Osteoblast (primary cell): ENCODE measurements around the gene ARMC9. TPM values are rescaled to one million over a fixed set of nuclear protein-coding genes. Genes with fewer than 3 reads are reported as not detected.

Experiments used
- DNase-seq: peaks from one replicate; pipeline ENCODE4 v3.0.0; 2011; ENCODE audit warnings: low spot score, mixed read lengths; ENCODE audit not compliant: insufficient read length; ENCODE audit errors: missing footprints
- H2AFZ ChIP-seq: 2 replicates; pipeline ENCODE4 v1.6.0; 2011; ENCODE audit warnings: mild to moderate bottlenecking, low read length
- H3K27ac ChIP-seq: 2 replicates; pipeline ENCODE4 v1.5.1; 2011; ENCODE audit warnings: mild to moderate bottlenecking, low read depth, low read length, moderate library complexity
- H3K27me3 ChIP-seq: 2 replicates; pipeline ENCODE4 v1.6.0; 2012; ENCODE audit warnings: mild to moderate bottlenecking, control low read depth, inconsistent platforms, low read length, moderate library complexity; ENCODE audit not compliant: insufficient read depth
- H3K36me3 ChIP-seq: 2 replicates; pipeline ENCODE4 v1.5.1; 2011; ENCODE audit warnings: mild to moderate bottlenecking, low read length, control low read depth, moderate library complexity; ENCODE audit not compliant: insufficient read depth
- H3K4me1 ChIP-seq: 2 replicates; pipeline ENCODE4 v1.5.1; 2011; ENCODE audit warnings: mild to moderate bottlenecking, low read length, control low read depth, moderate library complexity; ENCODE audit not compliant: insufficient read depth
- H3K4me2 ChIP-seq: 2 replicates; pipeline ENCODE4 v1.6.0; 2011; ENCODE audit warnings: mild to moderate bottlenecking, low read length; ENCODE audit not compliant: insufficient read depth
- H3K4me3 ChIP-seq: fragments of 200-600 bp; sonication (generic); 3 replicates; pipeline ENCODE4 v1.5.1; 2012; ENCODE audit warnings: mild to moderate bottlenecking, low read length, inconsistent platforms; ENCODE audit not compliant: insufficient read depth
- H3K79me2 ChIP-seq: 2 replicates; pipeline ENCODE4 v1.6.0; 2012; ENCODE audit warnings: mild to moderate bottlenecking, low read length, control low read depth, inconsistent platforms; ENCODE audit not compliant: insufficient read depth
- H3K9me3 ChIP-seq: 2 replicates; pipeline ENCODE4 v1.5.1; 2011; ENCODE audit warnings: low read depth, low read length, control low read depth
- H4K20me1 ChIP-seq: 2 replicates; pipeline ENCODE4 v1.6.0; 2012; ENCODE audit warnings: mild to moderate bottlenecking, low read length, control low read depth; ENCODE audit not compliant: insufficient read depth
- total RNA-seq: library from RNA; depleted of rRNA; stranded (reverse); fragments of >200 nt; gene quantifications from 2 replicates; pipeline ENCODE4 v1.2.3, GENCODE V29; 2012
- TF ChIP-seq, protein P1 (sequence below): IDR thresholded peaks from 2 replicates; pipeline ENCODE4 v1.5.1; 2011; ENCODE audit warnings: mild to moderate bottlenecking, low read depth, low read length, moderate library complexity; ENCODE audit errors: extremely low read depth

Gene ARMC9
- total RNA-seq, 1 donor = 221 TPM

DNA sequence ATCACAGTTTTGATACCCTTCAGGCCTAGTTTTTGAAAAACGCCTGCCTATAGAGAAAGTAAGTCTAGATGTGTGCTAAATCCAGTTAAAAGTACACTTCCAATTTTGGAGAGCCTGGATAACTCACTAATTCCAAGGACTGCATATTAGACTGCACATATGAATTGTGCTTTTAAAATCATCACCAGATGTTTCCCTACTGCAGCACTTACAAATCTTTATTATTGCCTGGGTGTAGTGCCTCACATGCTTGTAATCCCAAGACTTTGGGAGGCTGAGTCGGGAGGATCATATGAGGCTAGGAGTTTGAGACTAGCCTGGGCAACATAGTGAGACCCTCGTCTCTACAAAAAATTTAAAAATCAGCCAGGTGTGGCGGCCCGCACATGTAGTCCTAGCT, 37.7 kb upstream of the ARMC9 start:
- Histone ChIP-seq H3K4me2 (peak overlapping the region; percentile 49), H3K36me3 (peaks cover 9% of the 10 kb centered on the region), H3K4me3 (no peak overlapping the region), H3K27ac (peak overlapping the region; percentile 93), H3K79me2 (no peaks in the 10 kb centered on the region), H4K20me1 (no peaks in the 10 kb centered on the region), H3K4me1 (peaks cover 39% of the 10 kb centered on the region), H2AFZ (no peak overlapping the region), H3K27me3 (no peaks in the 10 kb centered on the region), H3K9me3 (no peaks in the 10 kb centered on the region)
- TF ChIP-seq, protein P1, sequence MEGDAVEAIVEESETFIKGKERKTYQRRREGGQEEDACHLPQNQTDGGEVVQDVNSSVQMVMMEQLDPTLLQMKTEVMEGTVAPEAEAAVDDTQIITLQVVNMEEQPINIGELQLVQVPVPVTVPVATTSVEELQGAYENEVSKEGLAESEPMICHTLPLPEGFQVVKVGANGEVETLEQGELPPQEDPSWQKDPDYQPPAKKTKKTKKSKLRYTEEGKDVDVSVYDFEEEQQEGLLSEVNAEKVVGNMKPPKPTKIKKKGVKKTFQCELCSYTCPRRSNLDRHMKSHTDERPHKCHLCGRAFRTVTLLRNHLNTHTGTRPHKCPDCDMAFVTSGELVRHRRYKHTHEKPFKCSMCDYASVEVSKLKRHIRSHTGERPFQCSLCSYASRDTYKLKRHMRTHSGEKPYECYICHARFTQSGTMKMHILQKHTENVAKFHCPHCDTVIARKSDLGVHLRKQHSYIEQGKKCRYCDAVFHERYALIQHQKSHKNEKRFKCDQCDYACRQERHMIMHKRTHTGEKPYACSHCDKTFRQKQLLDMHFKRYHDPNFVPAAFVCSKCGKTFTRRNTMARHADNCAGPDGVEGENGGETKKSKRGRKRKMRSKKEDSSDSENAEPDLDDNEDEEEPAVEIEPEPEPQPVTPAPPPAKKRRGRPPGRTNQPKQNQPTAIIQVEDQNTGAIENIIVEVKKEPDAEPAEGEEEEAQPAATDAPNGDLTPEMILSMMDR = no peak
- DNase-seq = no peak

DNA sequence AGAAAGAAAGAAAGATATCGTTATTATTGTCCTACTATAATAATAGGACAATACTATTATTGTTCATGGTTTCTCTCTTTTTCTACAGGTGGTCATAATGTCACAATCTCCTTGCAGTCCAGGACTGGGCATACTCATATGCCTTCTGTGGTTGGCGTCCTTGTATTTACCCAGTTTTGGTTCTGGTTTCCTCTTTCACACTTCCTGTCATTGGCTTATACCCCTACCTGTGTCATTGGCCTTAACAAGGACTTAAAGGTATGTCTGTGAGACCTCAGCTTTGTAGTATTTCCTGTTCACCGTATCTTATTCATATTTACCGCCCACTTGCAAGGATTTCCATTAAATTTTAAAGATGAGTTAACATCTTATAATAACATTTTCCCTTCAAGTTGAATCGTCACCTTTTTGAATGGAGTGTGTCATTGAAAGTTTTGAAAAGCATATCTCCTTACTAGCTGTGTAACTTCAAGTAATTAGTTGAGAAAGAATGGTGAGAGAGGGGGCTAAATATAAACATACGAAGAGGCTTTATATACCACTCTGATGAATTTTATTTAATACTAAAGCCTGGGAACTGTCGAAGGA, 37.1 kb upstream of the ARMC9 start:
- TF ChIP-seq, protein P1 = no peak
- Histone ChIP-seq H3K27me3 (no peaks in the 10 kb centered on the region), H3K4me2 (peak overlapping the region; percentile 49), H3K4me3 (peak overlapping the region; percentile 8), H3K79me2 (no peaks in the 10 kb centered on the region), H3K4me1 (peaks cover 39% of the 10 kb centered on the region), H2AFZ (no peak overlapping the region), H4K20me1 (no peaks in the 10 kb centered on the region), H3K9me3 (no peaks in the 10 kb centered on the region), H3K27ac (peak overlapping the region; percentile 93), H3K36me3 (peaks cover 16% of the 10 kb centered on the region)
- no peak for DNase-seq

DNA sequence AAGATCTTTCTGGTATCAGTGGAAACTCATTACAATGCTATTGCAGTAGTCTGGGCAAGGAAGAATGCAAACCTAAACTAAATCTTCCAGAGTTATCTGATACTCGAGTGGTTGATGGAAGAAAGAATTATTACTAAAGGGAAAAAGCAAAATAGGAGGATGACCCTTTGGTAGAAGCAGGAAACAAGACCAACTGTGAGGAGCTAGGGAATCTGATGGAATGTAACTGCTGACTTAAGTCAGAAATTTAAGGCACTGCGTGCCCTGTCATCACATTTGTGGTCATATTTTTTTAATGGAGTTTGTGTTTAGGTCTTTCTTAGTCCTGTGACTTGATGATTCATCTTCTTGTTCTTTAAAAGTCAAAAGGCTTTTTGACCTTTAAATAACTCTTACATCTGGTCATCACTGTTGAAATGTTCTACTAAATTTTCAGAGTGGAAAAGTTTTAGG, 36.5 kb upstream of the ARMC9 start:
- no peaks in the 10 kb centered on the region for H3K9me3 ChIP-seq
- no peak overlapping the region for H2AFZ ChIP-seq
- TF ChIP-seq, protein P1 = no peak
- peaks cover 22% of the 10 kb centered on the region for H3K36me3 ChIP-seq
- H4K20me1 ChIP-seq = no peaks in the 10 kb centered on the region
- H3K27me3 ChIP-seq = no peaks in the 10 kb centered on the region
- H3K27ac ChIP-seq = peak overlapping the region; percentile 93
- DNase-seq = peak; percentile 75
- no peaks in the 10 kb centered on the region for H3K79me2 ChIP-seq
- peaks cover 39% of the 10 kb centered on the region for H3K4me1 ChIP-seq
- no peak overlapping the region for H3K4me3 ChIP-seq
- peak overlapping the region; percentile 56 for H3K4me2 ChIP-seq

DNA sequence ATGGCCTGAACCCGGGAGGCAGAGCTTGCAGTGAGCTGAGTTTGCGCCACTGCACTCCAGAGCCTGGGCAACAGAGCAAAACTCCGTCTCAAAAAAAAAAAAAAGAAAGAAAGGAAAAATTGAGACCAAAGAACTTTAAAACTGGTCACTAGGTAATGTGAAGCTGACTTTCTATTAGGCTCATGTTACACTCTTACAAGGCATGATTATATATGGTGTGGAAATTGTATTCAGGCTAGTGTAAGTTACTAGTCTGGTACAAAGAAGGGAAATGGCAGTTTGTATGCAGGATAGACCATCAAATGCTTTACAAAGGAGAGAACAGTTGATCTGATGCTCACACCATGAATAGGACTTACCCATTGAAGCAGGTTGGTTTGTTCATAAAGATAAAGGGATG, 35.4 kb upstream of the ARMC9 start:
- no peaks in the 10 kb centered on the region for H3K79me2 ChIP-seq
- H3K9me3 ChIP-seq = no peaks in the 10 kb centered on the region
- no peaks in the 10 kb centered on the region for H4K20me1 ChIP-seq
- H3K4me1 ChIP-seq = peaks cover 43% of the 10 kb centered on the region
- no peaks in the 10 kb centered on the region for H3K27me3 ChIP-seq
- TF ChIP-seq, protein P1 = no peak
- H3K27ac ChIP-seq = peak overlapping the region; percentile 21
- H3K36me3 ChIP-seq = peaks cover 32% of the 10 kb centered on the region
- no peak overlapping the region for H2AFZ ChIP-seq
- no peak overlapping the region for H3K4me3 ChIP-seq
- no peak for DNase-seq
- H3K4me2 ChIP-seq = no peak overlapping the region
